SK-N-SH (cell line): ENCODE results near the gene PRICKLE3. TPM values are rescaled to one million over a fixed set of nuclear protein-coding genes. Genes with fewer than 3 reads are reported as not detected.

ENCODE experiments used
- CTCF ChIA-PET: fragments of 300-600, 350-600 bp; formaldehyde crosslinking; extraction: SDS; loops from one replicate; lab custom pipeline; 2021; lab: Yijun Ruan, JAX
- POLR2A ChIA-PET: fragments of 350-600 bp; sonication (Branson Sonifier 250); formaldehyde crosslinking; extraction: SDS; loops from one replicate; lab custom pipeline; 2020; ENCODE audit warnings: antibody characterized with exemption, inconsistent platforms; lab: Yijun Ruan, JAX
- DNase-seq: peaks from one replicate; pipeline ENCODE4 v3.0.0; 2012
- H2AFZ ChIP-seq: fragments of 200-600 bp; sonication (generic); 2 replicates; pipeline ENCODE4 v1.8.1; 2016; ENCODE audit warnings: antibody characterized with exemption, mild to moderate bottlenecking, low read depth
- H3F3A ChIP-seq: fragments of 200-600 bp; sonication (generic); replicated peaks from 2 replicates; pipeline ENCODE3; 2016; ENCODE audit warnings: antibody characterized with exemption, mild to moderate bottlenecking; ENCODE audit not compliant: insufficient read depth
- H3K27ac ChIP-seq, 2 experiments: fragments of 200-500 bp in 1 of 2; fragments of 200-600 bp in 1 of 2; sonication (Bioruptor generic) in 1 of 2; sonication (generic), shearing (Covaris generic) in 1 of 2; 2 replicates each; pipeline versions ENCODE4 v1.5.1 to v1.6.1; 2014 to 2016; ENCODE audit warnings: low read depth in 2 of 2, inconsistent platforms in 1 of 2, low read length in 1 of 2, mild to moderate bottlenecking in 1 of 2, mixed read lengths in 1 of 2
- H3K27me3 ChIP-seq: fragments of 200-600 bp; sonication (generic), shearing (Covaris generic); 2 replicates; pipeline ENCODE4 v1.6.1; 2016; ENCODE audit warnings: mixed run types; ENCODE audit not compliant: insufficient read depth
- H3K36me3 ChIP-seq, 2 experiments: fragments of 200-500 bp in 1 of 2; fragments of 200-600 bp in 1 of 2; sonication (Bioruptor generic) in 1 of 2; sonication (generic) in 1 of 2; replicated peaks in 1 of 2; 2 replicates each; pipeline versions ENCODE3 to v1.5.1; 2014 to 2016; ENCODE audit warnings: low read length in 1 of 2, mild to moderate bottlenecking in 1 of 2; ENCODE audit not compliant: insufficient read depth in 2 of 2, control insufficient read depth in 1 of 2
- H3K4me1 ChIP-seq, 2 experiments: fragments of 200-500 bp in 1 of 2; fragments of 200-600 bp in 1 of 2; sonication (Bioruptor generic) in 1 of 2; sonication (generic), shearing (Covaris generic) in 1 of 2; 2 replicates each; pipeline versions ENCODE4 v1.5.1 to v1.6.1; 2014 to 2016; ENCODE audit warnings: low read depth in 1 of 2, low read length in 1 of 2, mixed run types in 1 of 2; ENCODE audit not compliant: insufficient read depth in 2 of 2, control insufficient read depth in 1 of 2
- H3K4me2 ChIP-seq: fragments of 200-600 bp; sonication (generic), shearing (Covaris generic); 2 replicates; pipeline ENCODE4 v1.6.1; 2017; ENCODE audit warnings: mixed run types
- H3K4me3 ChIP-seq, 2 experiments: fragments of 200-500 bp in 1 of 2; fragments of 200-600 bp in 1 of 2; sonication (Bioruptor generic) in 1 of 2; sonication (generic), shearing (Covaris generic) in 1 of 2; 2 replicates each; pipeline versions ENCODE4 v1.5.1 to v1.8.1; 2014 to 2016; ENCODE audit warnings: low read depth in 2 of 2, inconsistent platforms in 1 of 2, low read length in 1 of 2, mild to moderate bottlenecking in 1 of 2, mixed read lengths in 1 of 2, moderate library complexity in 1 of 2
- H3K79me2 ChIP-seq: fragments of 200-600 bp; sonication (generic); 2 replicates; pipeline ENCODE4 v1.8.1; 2017; ENCODE audit warnings: mild to moderate bottlenecking; ENCODE audit not compliant: insufficient read depth
- H3K9ac ChIP-seq: fragments of 200-600 bp; sonication (generic); 2 replicates; pipeline ENCODE4 v1.6.1; 2017; ENCODE audit warnings: mixed run types
- H3K9me2 ChIP-seq: fragments of 200-600 bp; sonication (generic); 2 replicates; pipeline ENCODE4 v1.6.1; 2017; ENCODE audit warnings: mixed run types
- H3K9me3 ChIP-seq: fragments of 200-600 bp; sonication (generic); 2 replicates; pipeline ENCODE4 v1.6.1; 2017; ENCODE audit warnings: mixed run types, mild to moderate bottlenecking, moderate library complexity
- H4K20me1 ChIP-seq: fragments of 200-600 bp; sonication (generic); 2 replicates; pipeline ENCODE4 v1.6.1; 2017; ENCODE audit warnings: mild to moderate bottlenecking, mixed run types; ENCODE audit not compliant: insufficient read depth
- FOSL2 ChIP-seq: IDR thresholded peaks from 2 replicates; pipeline ENCODE4 v1.4.0; 2012; ENCODE audit warnings: low read depth, mild to moderate bottlenecking, moderate library complexity, borderline replicate concordance
- FOXJ3 ChIP-seq: sonication (generic); formaldehyde crosslinking; IDR thresholded peaks from 2 replicates; pipeline ENCODE4 v1.5.1; 2020; ENCODE audit warnings: mild to moderate bottlenecking, missing genetic modification reagents
- FOXM1 ChIP-seq: IDR thresholded peaks from 2 replicates; pipeline ENCODE4 v1.4.0; 2012; ENCODE audit warnings: low read depth, mild to moderate bottlenecking
- GATA2 ChIP-seq: sonication (generic); formaldehyde crosslinking; IDR thresholded peaks from 2 replicates; pipeline ENCODE4 v1.5.0; 2020; ENCODE audit warnings: mild to moderate bottlenecking, missing genetic modification reagents
- JUND ChIP-seq: IDR thresholded peaks from 2 replicates; pipeline ENCODE4 v1.4.0; 2012
- RFX5 ChIP-seq: IDR thresholded peaks from 2 replicates; pipeline ENCODE4 v1.6.1; 2012; ENCODE audit warnings: mild to moderate bottlenecking, improper control_type of control experiment, low read length
- SMC3 ChIP-seq: IDR thresholded peaks from 2 replicates; pipeline ENCODE4 v1.6.1; 2012; ENCODE audit warnings: low read depth, low read length, improper control_type of control experiment
- TAF1 ChIP-seq: IDR thresholded peaks from 2 replicates; pipeline ENCODE4 v1.6.1; 2012; ENCODE audit warnings: low read depth, mild to moderate bottlenecking, low read length, moderate library complexity, borderline replicate concordance
- TEAD4 ChIP-seq: IDR thresholded peaks from 2 replicates; pipeline ENCODE4 v1.4.0; 2012; ENCODE audit warnings: mild to moderate bottlenecking, borderline replicate concordance; ENCODE audit not compliant: insufficient read depth
- WGBS: methylation state at CpG from one replicate; pipeline ENCODE4 v1.1.6; 2017; ENCODE audit warnings: low lambda C conversion rate; 5-methylcytosine and 5-hydroxymethylcytosine counted together
- polyA plus RNA-seq, 3 experiments: library from polyadenylated mRNA; depleted of rRNA; stranded (reverse); fragments of >200 nt; gene quantifications; 2 replicates each; pipeline ENCODE4 v1.2.3, GENCODE V29; 2012
- TF ChIP-seq, protein P1 (sequence below): IDR thresholded peaks from 2 replicates; pipeline ENCODE4 v1.4.0; 2012; ENCODE audit warnings: low read depth, borderline replicate concordance
- TF ChIP-seq, protein P2 (sequence below): IDR thresholded peaks from 2 replicates; pipeline ENCODE4; 2012
- TF ChIP-seq, protein P3 (sequence below): IDR thresholded peaks from 2 replicates; pipeline ENCODE4 v1.4.0; 2012; ENCODE audit warnings: low read depth
- TF ChIP-seq, protein P4 (sequence below): fragments of 150-350 bp; IDR thresholded peaks from 2 replicates; pipeline ENCODE4 v1.6.1; 2017; ENCODE audit warnings: antibody characterized with exemption, low read length, low read depth, borderline replicate concordance

Gene PRICKLE3, protein sequence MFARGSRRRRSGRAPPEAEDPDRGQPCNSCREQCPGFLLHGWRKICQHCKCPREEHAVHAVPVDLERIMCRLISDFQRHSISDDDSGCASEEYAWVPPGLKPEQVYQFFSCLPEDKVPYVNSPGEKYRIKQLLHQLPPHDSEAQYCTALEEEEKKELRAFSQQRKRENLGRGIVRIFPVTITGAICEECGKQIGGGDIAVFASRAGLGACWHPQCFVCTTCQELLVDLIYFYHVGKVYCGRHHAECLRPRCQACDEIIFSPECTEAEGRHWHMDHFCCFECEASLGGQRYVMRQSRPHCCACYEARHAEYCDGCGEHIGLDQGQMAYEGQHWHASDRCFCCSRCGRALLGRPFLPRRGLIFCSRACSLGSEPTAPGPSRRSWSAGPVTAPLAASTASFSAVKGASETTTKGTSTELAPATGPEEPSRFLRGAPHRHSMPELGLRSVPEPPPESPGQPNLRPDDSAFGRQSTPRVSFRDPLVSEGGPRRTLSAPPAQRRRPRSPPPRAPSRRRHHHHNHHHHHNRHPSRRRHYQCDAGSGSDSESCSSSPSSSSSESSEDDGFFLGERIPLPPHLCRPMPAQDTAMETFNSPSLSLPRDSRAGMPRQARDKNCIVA
- polyA plus RNA-seq (2012; rRNA removed) = 0.07 TPM in 1 of 2 replicates, not detected in the other
- not detected in 2 replicates for polyA plus RNA-seq (2012; cell fraction: cytosol; rRNA removed)
- polyA plus RNA-seq (2012; cell fraction: nucleus; rRNA removed) = 0.05 TPM in 1 of 2 replicates, not detected in the other

DNA sequence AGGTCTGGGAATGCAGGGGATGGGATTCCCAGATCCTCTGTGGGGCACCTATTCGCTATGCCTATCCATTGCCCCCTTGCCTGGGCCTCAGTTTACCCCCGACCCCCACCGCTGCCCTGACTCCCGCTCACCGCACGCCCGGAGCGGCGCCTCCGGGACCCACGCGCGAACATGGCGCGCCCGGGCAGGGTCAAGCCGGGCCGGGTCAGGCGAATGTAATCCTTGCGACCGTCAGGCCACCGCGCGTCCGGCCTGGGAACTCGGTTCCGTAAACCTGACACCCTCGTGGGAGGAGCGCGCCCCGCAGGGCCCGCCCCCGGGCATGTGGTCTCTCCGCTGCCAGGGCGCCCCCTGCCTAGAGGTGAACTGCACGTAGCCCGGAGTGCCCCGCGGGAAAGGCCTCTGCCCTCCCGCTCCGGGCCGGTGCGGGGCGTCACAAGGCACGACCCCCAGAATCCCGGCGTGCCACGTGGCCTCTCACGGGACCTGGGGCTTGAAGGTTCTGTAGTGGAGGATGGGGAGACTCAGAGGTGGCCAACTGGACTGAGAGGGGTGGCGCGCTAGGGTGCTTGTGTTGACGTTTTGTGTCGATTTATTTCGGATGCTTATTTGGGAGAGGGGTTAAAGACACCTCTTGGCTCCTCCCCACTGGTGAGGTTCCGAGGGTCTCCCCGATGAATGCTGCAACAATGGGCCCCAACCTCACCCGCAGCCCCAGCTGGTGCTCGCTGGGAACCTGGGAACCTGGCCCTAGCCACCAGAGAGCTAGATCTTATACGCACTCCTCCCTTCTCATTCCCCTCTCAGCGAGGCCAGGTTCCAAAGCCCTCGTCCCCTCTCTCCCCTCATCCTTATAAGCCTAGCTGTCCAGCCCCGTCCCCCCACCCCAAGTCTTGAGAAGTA, at the start of gene PRICKLE3:
TSS of gene PRICKLE3 (minus strand) at position 249 of the 903 bp plus-strand sequence. CDS start at position 173, 76 bp downstream.
- no peaks in the 10 kb centered on the region for H3K36me3 ChIP-seq
- no peak within 1 kb of the TSS for H3K9ac ChIP-seq
- no peaks in the 10 kb centered on the region; a peak in 1 of 4 replicates for H3K4me1 ChIP-seq
- no peak within 1 kb of the TSS for H2AFZ ChIP-seq
- 72% methylated on average over 40 of the region's 62 CpGs for WGBS
- TF ChIP-seq JUND = no peak
- TF ChIP-seq, protein P1, sequence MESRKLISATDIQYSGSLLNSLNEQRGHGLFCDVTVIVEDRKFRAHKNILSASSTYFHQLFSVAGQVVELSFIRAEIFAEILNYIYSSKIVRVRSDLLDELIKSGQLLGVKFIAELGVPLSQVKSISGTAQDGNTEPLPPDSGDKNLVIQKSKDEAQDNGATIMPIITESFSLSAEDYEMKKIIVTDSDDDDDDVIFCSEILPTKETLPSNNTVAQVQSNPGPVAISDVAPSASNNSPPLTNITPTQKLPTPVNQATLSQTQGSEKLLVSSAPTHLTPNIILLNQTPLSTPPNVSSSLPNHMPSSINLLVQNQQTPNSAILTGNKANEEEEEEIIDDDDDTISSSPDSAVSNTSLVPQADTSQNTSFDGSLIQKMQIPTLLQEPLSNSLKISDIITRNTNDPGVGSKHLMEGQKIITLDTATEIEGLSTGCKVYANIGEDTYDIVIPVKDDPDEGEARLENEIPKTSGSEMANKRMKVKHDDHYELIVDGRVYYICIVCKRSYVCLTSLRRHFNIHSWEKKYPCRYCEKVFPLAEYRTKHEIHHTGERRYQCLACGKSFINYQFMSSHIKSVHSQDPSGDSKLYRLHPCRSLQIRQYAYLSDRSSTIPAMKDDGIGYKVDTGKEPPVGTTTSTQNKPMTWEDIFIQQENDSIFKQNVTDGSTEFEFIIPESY = no peak
- TF ChIP-seq, protein P2, sequence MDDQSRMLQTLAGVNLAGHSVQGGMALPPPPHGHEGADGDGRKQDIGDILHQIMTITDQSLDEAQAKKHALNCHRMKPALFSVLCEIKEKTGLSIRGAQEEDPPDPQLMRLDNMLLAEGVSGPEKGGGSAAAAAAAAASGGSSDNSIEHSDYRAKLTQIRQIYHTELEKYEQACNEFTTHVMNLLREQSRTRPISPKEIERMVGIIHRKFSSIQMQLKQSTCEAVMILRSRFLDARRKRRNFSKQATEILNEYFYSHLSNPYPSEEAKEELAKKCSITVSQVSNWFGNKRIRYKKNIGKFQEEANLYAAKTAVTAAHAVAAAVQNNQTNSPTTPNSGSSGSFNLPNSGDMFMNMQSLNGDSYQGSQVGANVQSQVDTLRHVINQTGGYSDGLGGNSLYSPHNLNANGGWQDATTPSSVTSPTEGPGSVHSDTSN = no peak
- TF ChIP-seq, protein P3, sequence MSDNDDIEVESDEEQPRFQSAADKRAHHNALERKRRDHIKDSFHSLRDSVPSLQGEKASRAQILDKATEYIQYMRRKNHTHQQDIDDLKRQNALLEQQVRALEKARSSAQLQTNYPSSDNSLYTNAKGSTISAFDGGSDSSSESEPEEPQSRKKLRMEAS = no peak
- TF ChIP-seq TEAD4 = no peak
- CTCF ChIA-PET = no interaction called here
- H3K27me3 ChIP-seq = peaks cover 5% of the 10 kb centered on the region; the same call in 1 of the 2 replicates
- H3K9me3 ChIP-seq = no peaks in the 10 kb centered on the region
- H3K4me2 ChIP-seq = no peak within 1 kb of the TSS
- no peak within 1 kb of the TSS for H3K27ac ChIP-seq
- H3K79me2 ChIP-seq = no peaks in the 10 kb centered on the region
- POLR2A ChIA-PET = no interaction called here
- H4K20me1 ChIP-seq = no peaks in the 10 kb centered on the region
- H3F3A ChIP-seq = no peaks in the 10 kb centered on the region
- no peak for DNase-seq
- no peaks in the 10 kb centered on the region for H3K9me2 ChIP-seq
- H3K4me3 ChIP-seq = no peak within 1 kb of the TSS

DNA sequence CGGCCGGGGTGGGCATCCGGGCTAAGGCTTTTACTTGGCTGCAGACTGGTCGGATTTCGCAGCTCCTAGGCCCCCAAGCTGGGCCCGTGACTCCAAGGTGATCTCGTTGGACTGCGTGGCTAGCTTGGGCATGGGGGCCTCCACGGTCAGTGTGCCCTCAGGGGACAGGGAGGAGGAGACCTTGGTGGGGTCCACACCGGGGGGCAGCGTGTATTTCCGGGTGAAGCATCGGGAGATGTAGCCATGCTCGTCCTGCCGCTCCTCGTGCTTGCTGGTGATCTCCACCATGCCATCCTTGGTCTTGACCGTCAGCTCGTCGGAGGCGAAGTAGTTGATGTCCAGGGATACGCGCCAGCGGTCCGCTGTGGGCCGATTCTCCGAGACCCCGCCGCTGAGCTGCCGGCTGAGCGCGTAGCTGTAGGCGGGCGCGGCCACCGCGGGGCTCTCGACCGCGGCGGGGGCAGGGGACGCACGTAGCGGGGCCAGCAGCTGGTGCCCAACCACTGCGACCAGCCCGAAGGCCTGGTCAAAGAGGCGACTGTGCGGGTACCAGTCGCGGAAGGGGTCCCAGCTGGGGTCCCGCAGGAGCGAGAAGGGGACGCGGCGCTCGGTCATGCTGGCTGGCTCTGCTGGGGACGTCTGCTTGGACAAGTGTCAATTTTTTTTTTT, 47.8 kb upstream of the PRICKLE3 start:
- Histone ChIP-seq H3K27me3 (no peaks in the 10 kb centered on the region; the same call in 1 of the 2 replicates), H3K9me3 (no peaks in the 10 kb centered on the region), H3K9ac (no peak overlapping the region), H3K36me3 (no peaks in the 10 kb centered on the region), H2AFZ (no peak overlapping the region), H3F3A (no peaks in the 10 kb centered on the region), H3K9me2 (no peaks in the 10 kb centered on the region), H3K27ac (no peak overlapping the region), H3K79me2 (no peaks in the 10 kb centered on the region), H3K4me2 (no peak overlapping the region), H3K4me3 (no peak overlapping the region), H3K4me1 (no peaks in the 10 kb centered on the region), H4K20me1 (no peaks in the 10 kb centered on the region)
- POLR2A ChIA-PET = no interaction called here
- CTCF ChIA-PET = interaction anchor here (0.7 kb wide), 1 partner anchor 41 kb away, joined by 3 read pairs; no protein-coding TSS in a partner anchor
- 54% methylated on average over 21 of the region's 56 CpGs for WGBS
- DNase-seq = no peak
- TF ChIP-seq SMC3 (no peak), FOSL2 (no peak), TAF1 (no peak), GATA2 (CRISPR knock-in tag) (no peak), FOXM1 (no peak), FOXJ3 (CRISPR knock-in tag) (no peak), RFX5 (no peak)
- TF ChIP-seq, protein P4, sequence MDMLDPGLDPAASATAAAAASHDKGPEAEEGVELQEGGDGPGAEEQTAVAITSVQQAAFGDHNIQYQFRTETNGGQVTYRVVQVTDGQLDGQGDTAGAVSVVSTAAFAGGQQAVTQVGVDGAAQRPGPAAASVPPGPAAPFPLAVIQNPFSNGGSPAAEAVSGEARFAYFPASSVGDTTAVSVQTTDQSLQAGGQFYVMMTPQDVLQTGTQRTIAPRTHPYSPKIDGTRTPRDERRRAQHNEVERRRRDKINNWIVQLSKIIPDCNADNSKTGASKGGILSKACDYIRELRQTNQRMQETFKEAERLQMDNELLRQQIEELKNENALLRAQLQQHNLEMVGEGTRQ = no peak
- TF ChIP-seq, protein P1 = no peak
